HK-2 (cell line): Measurements from ENCODE around the gene THBS1.

Experiments
- DNase-seq: peaks from one replicate; pipeline ENCODE4 v3.0.0-alpha.2; 2018; ENCODE audit not compliant: unreplicated experiment

Gene THBS1

DNA sequence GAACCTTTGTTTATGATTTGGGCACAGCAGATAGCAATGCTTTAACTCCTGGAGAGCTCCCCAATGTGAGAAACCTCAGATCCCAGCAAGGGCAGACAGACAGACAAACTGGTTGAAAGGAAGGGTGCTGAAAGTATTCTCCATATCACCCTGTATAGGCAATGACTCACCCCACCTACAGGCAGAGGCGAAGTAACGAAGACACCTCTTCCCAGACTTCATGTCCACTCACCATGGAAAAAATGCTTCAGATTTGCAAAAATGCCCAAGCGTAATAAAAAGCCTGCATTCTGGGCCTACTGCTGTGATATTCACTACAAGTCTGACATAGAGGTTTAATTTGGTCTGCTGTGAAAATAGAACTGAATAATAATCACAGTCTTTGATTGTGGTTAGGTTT is 50.5 kb downstream of the THBS1 start:
- no peak for DNase-seq

DNA sequence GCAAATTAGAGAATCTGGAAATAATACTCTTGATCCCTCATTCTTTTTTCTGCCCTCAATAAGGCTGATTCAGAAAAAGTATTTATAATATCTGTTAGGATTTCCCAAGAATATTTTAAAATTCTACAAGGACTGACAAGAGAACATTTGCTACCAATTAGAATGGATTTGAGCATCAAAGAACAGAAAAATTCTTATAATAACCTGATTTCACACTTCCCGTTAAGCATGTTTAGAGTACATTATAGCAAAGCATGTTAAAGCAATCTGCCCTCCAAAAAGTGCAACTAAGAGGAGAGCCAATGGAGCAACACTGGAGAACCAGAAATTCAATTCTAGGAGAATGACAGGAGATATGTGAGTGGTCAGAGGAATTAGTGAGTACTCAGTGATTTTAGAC is 57.2 kb downstream of the THBS1 start:
- DNase-seq, result no peak

DNA sequence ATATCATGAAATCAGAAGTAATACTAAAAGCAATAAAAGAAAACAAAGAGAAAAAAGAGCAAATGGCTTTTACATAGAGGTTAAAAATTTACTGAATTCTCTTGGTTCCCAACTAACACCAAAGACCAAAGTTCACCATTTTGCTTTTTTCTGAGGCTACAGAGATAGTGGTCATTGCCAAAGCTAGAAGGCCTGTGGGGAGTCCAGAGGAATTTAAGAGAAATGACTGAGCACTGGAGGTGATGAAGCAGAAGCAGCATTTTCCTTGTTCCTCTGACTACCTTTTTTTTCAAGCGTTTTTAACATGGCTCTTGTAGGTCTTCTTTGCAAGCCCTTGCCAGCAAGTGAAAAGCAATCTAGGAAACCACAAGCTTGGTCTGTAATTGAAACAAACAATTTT is 58.2 kb downstream of the THBS1 start:
- DNase-seq, result no peak

DNA sequence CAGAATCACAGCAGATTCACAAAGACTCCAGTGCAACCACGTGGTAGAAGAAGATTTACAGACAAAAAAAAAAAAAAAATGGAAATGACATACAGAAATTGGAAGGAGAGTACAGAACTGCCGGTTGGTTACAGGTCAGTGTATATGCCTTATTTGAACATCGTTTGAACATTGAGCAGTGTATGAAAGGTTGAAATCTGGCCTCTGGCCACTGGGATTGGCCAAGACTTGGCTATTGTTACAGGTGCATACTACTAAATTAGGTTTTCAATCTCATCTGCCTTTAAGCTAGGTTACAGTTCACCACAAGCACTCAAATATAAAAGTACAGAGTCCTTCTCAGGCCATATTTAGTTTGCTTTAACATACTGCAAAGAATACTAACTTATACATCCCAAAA is 59.8 kb downstream of the THBS1 start:
- no peak for DNase-seq

DNA sequence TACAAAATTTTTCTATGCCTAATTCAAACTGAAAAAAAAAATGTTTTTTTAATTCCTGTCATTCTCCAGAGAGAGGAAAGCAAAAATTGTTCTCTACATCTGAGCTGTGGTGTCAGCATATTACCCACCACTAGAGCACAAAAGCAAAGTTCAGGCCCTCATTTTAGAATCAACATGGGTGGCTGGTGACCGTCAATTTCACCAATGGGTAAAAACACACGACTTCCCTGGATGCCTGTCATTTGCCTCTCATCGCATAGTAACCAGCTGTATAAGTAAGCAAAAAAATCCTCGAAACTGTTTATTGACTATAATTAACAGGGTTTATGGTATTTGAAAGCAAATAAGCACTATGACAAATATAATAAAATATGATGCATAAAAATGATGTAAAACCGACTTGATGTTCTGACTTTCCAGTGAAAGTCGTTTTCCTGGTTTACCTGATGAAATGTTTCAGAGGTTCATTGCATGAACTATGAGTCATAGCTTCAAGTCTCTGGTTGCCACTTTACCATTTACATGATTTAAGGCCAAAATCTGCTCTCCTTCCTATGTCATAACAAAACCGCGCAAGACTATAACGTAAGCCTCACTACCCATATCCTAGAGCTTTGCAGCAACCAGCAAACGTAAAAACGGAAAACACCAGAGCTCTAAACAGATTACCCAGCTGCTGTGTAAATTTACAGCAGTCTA is 60.5 kb downstream of the THBS1 start:
- no peak for DNase-seq

DNA sequence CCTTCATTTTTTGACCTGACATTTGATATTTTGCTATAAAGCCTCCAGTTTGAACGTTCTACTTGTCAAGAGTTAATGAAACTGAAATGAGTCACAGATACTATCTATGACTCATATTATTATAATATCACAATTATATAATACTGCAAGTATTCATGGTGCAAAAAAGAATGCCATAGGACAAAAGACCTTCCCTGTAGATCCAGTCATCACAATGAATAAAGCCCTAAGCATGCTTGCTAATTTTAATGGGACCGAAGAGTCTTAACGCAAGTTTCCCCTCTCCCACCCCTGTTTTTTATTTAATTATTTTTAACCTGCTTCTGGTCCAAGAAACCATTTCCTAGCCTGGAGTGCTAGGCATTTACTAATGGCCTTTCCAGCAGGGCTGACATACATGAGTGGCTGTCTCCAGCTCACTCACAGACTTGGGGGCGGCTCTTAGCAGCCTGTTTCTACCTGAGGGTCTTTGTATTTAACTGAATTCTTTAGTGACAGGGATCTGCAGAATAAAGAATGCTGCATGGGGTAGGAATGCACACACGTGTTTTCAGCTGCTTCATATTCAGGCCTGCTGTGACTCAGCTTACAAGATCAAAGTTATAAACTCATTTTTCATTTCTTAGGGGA is 61.2 kb downstream of the THBS1 start:
- DNase-seq, result no peak

DNA sequence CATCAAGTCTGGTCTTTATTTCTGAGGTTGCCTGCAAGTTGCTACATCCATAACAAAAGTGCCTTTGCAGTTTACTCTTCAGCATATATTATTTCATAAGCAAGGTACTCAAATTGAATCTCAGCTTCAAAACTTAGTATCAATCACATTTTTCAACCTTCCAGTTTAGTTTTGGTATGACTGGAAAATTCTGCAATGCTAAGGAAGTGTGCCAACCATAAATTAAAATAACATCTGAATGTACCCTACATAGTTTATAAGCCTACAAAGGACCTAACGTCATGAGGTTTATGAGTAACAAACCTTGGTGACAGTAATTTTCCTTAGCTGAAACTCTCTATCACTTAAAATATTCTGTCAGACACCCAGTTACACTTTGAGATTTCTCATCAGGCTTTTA is 62.8 kb downstream of the THBS1 start:
- no peak for DNase-seq

DNA sequence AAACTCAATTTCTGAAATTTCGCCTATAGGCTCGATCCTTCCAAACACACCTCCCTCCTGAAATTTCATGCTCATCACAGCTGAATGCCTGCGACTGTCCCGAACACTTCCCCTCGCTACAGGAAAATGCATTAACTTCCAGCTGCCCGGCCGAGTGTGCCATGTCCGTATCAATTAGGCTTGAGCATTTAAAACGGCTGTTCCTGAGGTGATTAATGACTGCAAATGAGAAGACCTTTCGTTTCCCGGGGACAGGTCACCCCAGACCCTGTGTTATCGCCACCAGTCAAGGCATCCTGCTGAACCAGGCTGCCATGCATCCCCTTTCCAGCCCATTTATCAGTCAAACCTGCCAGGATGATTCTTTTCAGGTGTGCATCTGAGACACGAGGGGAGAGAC is 63.3 kb downstream of the THBS1 start:
- no peak for DNase-seq

DNA sequence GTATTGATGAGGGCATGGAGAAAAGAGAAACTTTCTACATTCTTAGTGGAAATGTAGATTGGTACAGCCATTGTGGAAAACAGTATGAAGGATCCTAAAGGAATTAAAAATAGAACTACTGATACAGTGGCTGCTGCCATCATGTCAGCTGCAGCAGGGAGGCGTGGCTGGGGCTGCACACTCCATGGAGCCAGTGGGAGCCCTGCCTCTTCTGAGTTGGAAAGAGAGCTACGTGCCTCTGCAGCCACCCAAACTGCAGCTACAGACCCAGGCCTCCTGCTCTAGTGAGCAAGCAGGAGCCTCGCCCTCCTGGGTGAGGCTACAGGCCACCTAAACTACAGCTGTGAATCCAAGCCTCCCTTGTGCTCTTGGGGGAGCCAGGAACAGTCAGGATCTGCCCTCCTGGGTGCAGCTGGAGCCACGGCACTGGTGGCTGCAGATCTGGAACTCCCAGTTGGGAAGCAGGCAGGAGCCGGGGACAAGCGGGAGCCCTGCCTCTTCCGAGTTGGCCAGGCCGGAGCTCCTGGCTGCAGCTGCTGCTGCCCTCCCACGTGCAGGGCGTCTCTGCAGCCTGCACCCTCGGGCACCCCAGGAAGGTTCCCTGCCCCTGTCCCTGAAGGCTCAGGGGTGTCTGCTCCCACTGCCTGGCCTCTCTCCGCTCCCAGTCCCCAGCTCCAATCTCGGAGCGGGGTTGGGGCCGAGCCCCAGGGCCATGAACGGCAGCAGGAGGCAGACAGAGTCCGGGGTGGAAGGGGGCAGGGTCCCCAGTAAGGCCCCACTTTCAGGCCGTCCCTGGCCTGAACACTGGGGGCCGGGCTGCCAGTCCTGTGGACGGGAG is 64.5 kb downstream of the THBS1 start:
- DNase-seq, result no peak

DNA sequence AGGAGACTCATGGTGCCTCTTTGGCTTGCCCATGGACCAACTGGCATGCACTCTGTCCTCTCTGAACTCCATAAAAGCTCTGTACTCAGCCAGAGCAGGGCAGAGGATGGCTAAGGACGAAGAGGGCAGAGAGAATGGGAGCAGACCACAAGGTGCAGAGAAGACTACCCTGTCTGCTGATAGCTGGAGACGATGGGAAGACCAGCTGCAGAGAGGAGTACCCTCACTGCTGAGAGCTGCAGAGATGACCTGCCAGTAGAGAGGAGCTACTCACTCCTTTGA is 65.0 kb downstream of the THBS1 start:
- DNase-seq, result no peak

DNA sequence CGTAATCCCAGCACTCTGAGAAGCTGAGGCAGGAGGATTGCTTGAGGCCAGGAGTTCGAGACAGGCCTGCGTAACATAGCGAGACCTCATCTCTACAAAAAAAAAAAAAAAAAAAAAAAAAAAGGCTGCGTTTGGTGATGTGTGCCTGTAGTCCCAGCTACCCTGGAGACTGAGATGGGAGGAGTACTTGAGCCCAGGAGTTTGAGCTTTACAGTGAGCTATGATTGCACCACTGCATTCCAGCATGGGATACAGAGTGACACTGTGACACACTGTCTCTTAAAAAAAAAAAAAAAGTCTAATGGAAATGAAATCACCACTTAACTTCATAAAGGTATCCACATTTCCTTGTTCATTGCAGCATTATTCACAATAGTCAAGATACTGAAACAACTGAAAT is 65.5 kb downstream of the THBS1 start:
- no peak for DNase-seq
